NCI-H524 (cell line): Measurements from ENCODE around the gene GMPPB.
"Not testable (repeated sequence)": the region's sequence is repeated elsewhere in the genome, so short reads cannot be mapped to it uniquely, and the experiment has no call there.

ENCODE experiments used
- DNase-seq, 2 experiments: peaks; one replicate each; lab custom pipeline; 2025; lab: John Stamatoyannopoulos, UW

Gene GMPPB

DNA sequence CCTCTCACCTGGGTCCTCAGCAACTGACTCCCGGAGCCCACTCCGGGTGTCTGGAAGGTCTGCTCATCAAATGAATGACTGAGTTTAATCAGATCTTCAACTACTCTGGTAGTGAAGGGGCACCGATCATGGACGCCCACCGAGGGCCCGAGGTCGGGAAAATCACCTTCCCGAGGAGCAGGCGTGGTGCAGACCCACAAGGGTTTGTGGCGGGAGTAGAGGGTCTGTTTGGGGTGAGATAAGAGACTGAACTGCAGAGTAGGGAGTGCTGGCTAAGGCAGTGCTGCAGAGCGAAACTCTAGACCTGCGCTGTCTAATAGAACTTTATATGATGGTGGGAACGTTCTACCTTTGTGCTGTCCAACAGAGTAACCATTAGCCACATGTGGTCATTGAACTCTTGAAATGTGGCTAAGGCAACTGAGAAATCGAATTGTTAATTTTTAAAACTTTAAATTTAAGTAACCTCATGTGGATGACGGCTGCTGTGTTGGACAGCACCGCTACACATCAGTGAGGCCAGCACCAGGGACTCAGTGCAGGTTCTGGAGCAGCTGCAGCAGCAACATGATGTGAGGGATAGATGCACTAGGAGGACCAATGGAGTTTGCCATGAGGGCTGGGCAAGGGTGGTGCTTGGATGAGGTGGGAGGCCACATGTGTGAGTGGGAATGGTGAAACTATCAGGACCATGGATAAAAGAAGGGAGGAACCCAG is 33.7 kb downstream of the GMPPB start:
- not testable (repeated sequence) for DNase-seq

DNA sequence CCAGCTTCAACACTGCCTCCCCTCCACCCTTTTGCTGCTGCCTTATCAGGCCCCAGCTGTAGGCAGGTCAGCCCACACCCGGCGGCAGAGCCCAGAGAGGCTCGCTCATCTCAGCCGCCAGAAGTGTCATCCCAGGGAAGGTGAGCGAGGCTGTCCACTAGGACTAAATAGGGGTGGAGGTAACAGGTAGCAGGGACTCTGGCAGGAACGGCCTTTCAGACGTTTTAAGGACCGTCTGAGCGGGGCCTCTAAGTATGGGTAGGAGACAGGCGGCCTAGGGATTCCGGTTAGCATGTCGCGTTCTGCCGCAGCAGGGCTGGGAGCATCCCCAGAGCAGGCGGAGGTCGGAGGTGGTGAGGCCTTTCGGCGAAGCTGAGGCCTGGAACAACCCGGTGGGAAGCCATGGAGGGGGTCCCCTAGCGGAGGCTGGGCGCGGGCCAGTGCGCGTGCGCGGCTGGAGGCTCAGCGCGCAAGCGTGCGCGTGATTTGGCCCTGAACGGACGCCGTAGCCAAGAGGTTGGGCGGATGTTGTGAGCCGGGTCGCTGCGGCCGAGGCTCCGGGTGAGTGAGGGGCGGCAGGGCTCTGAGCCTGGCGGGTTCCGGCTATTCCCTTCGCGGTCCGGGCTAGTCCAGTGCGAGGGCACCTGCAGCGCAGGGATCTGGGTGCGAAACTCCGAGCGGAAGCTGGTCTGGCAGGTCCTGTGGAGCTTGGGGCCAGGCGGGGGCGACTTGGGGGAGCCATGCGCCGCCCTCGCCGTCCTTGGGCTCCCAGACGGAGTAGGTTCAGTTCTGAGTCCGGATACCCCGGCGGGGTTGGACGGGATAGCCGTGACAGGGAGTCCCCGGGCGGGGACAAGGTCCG is 34.5 kb downstream of the GMPPB start, which contains the start of the genes MST1 and RNF123:
MST1 (minus strand) TSS at position 429 of the 862 bp plus-strand sequence. CDS start 783 bp downstream, outside the sequence.
RNF123 (plus strand) TSS at position 512 of the 862 bp plus-strand sequence. CDS start 1,609 bp downstream, outside the sequence.
- no peak for DNase-seq

- DNase-seq = not testable (repeated sequence)
Observed at GRCh38 chr3:49688338-49689045, 35.3 kb downstream of the GMPPB start.

- not testable (repeated sequence) for DNase-seq
Observed at GRCh38 chr3:49687424-49687795, 36.3 kb downstream of the GMPPB start.

GRCh38 chr3:49686769-49687423 is 36.9 kb downstream of the GMPPB start:
- DNase-seq = not testable (repeated sequence)

DNA sequence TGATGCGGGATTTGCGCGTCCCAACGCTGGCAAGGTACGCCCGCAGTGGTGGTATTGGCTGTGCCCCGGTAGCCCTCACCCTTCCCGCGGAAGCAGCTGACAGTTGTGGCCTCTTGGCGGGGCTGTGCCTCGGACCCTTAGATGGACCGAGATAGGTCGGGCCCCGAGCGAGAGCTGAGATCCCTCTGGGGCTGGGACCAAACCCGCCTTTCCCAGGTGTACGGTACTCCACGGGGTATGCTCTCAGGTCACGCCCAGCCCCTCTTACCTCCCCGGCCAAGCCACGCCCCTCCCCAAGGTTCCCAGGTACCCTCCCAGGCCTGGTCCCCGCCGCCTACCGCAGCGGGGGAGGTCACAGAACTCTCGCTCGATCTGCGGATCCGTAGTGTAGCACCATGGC is 37.4 kb downstream of the GMPPB start:
- DNase-seq = not testable (repeated sequence)

- DNase-seq = not testable (repeated sequence)
Observed at GRCh38 chr3:49685846-49686245, 37.9 kb downstream of the GMPPB start.

DNA sequence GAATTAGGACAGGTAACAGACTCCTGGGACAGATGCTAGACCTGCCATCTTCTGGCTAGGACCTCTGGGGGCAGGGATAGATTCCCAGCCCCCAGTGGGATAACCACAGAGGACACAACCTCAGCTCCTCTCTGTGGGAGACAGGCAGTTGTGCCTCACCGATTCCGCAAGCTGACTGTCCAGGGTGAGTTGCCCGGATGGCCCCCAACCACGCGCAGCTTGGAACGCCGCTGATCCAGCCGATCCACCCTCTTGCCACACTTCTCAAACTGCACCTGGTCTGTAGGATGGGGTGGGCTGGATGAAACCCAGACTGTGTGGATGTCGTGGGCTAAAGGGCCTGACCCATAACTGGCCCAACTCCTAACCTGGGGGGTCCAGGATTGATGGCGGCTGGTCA is 38.6 kb downstream of the GMPPB start:
- not testable (repeated sequence) for DNase-seq

GRCh38 chr3:49684453-49684852 is 39.3 kb downstream of the GMPPB start:
- DNase-seq = not testable (repeated sequence)

GRCh38 chr3:49683162-49683561 is 40.6 kb downstream of the GMPPB start:
- no peak for DNase-seq

DNA sequence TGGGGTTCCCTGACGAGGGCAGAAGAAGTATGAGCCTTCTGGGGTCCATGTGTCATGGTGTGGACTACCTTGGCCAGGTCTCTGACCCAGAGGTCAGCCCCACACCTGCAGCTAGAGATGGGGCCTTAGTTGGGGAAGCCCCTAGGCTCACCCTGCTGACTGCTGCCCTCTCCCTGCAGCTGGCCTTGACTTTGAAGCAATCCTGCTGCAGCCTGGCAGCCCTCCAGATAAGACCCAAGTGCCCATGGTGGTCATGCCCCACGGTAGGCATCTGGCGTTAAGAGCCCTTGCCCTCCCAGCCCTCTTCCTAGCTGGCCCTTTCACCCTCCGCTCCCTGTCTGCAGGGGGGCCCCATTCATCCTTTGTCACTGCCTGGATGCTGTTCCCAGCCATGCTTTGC is 42.2 kb downstream of the GMPPB start:
- no peak for DNase-seq

DNA sequence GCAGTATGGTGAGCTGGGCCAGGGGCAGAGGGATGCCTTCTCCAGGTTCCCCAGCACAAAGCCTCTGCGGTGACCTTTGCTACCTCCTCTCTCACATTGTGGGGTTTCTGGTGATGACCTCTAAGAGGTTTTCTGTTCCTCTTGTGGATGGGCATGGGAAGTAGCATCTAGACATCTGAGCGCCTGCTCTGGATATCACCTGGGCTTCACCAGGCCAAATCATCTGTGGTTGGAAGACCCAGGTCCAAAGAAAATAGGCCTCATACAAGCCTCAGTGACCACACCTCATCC is 42.6 kb downstream of the GMPPB start:
- DNase-seq = no peak

DNA sequence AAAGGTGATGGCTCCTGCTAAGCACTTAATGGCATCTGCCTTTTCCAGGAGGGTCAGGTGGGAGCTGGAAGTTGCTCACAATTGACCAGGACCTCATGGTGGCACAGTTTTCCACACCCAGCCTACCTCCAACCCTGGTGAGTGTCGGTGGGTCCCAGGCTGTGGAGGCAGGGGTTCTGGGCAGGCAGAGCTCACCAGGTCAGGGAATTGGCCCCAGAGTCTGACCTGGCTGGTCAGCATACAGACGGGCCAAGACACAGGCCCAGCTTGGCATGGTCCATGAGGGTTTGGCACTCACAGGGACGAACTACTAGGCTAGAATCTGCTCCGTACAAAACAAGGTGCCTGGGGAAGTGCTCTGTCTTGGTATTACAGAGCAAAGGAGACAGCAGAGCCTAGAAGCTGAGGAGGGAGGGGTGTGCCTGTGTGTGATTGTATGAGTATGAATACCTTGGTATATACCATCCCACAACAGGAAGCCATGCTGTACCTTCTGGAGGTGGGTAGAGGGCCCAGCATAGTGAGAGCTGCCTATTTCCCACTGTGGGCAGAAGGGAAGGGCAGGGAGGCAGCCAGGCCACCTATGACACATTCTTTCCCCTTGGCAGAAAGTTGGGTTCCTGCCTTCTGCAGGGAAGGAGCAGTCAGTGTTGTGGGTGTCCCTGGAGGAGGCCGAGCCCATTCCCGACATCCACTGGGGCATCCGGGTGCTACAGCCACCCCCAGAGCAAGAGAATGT is 43.1 kb downstream of the GMPPB start:
- DNase-seq = no peak

- DNase-seq = no peak
Observed at GRCh38 chr3:49675912-49676311, 47.8 kb downstream of the GMPPB start.

DNA sequence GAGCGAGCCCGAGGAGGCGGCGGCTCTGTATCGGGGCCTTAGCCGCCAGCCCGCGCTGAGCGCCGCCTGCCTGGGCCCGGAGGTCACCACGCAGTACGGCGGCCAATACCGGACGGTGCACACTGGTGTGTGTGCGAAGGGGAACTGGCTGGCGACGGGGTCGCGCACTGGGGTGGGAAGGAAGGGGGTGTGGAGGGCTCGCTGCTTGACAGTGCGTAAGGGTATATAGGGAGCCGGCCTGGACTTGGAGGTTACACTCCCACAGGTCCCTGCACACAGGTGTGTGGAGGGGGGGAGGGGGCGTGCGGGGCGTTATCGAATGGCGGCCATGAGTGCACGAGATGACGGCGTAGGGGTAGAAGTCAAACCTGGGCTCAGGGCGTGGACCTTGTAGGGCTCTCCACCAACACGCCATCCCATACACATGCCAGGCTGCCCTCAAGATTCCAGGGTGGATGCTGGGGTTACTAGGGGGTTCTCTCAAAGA is 49.2 kb downstream of the GMPPB start:
- no peak for DNase-seq

DNA sequence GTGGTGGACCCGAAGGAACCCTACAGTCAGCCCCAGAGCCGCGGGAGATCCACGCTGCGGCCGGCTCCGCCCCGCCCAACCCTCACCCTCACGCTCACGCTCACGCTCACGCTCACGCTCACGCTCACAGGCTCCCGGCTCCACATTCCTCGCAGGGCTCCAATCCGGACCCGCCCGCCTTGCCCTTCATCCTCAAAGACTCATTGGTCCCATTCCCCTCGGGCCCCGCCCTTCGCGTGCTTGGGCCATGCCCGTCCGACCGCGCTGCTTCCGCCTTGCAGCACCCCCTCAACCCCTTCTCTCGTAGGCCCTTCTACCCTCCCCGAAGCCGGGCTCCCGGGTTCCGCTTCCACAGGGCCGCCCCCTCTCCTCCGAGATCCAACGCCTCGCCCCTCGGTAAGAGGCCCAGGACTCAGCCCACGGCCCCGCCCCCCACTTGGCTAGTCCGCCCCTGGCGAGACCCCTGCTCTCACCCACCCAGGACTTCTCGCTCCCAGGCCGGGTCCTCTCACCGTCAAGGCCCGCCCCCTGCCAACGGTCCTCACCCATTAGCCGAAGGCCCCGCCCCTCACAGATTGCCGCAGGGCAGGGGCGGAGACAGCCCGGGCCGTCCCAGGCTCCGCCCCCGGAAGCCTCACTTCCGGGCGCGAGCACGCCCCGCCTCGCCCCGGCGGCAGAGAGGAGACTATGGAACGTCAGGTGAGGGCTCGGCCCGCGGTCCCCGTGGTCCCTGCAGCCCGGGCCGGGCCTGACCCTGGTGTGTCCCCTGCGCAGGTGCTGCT is 49.8 kb downstream of the GMPPB start, which contains the start of gene APEH:
APEH (plus strand) TSS at position 637 of the 782 bp plus-strand sequence; CDS start at position 688, 51 bp downstream.
- DNase-seq = no peak

- DNase-seq = no peak
Observed at GRCh38 chr3:49673121-49673714, 50.5 kb downstream of the GMPPB start.

DNA sequence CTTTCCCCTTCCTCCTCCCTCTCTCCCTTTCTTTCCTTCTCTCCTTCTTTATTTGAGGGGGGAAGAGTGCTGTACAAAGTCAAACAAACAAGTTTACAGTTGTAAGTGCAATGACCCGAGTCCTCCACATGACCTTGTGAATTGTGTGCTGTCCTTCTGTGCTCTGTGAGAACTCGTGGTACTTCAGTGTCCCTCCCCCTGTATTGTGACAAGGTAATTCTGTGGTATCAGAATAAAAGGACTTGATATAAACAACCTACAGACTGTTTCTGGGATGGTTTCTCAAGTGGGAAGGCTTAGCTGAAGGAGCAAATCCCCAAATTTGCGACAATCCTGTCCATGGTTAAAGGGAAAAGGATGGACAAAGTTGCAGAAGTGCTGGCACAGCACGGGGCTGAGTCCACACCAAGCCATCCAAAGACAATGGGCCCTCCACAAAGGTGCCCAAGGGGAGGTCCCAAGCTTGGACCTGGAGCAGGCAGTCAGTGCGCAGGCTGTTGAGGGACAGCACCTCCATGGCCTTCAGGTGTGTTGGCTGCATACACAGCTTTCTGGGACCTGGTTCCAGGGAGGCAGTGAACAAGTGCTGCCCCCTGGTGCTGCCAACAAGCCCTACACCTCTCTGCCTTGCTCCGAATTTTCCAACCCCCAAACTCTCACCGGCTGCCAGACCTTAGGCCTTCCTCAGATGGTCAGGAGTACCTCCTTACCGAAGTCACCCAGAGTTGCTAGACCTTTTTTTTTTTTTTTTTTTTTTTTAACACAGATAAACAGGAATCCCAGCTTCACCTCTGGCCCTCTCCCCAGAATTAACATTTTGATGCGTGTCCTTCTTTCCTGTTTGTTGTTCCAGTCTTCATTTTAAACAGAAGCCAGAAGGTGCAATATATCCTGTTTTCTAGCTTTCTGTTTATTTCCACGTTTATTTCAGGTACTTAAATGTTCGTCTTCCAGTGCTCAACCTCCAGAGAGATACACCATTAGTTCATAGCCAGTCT is 52.2 kb downstream of the GMPPB start:
- no peak for DNase-seq

GRCh38 chr3:49670940-49671290 is 52.8 kb downstream of the GMPPB start:
- no peak for DNase-seq
